Peyer's patch (tissue), 4 donors: Measurements from ENCODE around the gene INA.
"Not testable (repeated sequence)": the region's sequence is repeated elsewhere in the genome, so short reads cannot be mapped to it uniquely, and the experiment has no call there.

Experiments used
- POLR2A ChIP-seq, 2 donors: fragments of 450-650 bp; IDR thresholded peaks; one replicate each; pipeline ENCODE4 v1.5.1; 2017; ENCODE audit warnings: antibody characterized with exemption in 2 of 2, mild to moderate bottlenecking in 2 of 2, moderate library complexity in 2 of 2
- TF ChIP-seq, protein P1 (sequence below), 6 experiments: fragments of 450-650 bp in 4 of 6; fragments of 200-600 bp in 2 of 6; sonication (generic) in 1 of 6; IDR thresholded peaks; one replicate each; pipeline ENCODE4 v1.5.1; 2017 to 2019; ENCODE audit warnings: antibody characterized with exemption in 6 of 6, mild to moderate bottlenecking in 3 of 6, moderate library complexity in 1 of 6

DNA sequence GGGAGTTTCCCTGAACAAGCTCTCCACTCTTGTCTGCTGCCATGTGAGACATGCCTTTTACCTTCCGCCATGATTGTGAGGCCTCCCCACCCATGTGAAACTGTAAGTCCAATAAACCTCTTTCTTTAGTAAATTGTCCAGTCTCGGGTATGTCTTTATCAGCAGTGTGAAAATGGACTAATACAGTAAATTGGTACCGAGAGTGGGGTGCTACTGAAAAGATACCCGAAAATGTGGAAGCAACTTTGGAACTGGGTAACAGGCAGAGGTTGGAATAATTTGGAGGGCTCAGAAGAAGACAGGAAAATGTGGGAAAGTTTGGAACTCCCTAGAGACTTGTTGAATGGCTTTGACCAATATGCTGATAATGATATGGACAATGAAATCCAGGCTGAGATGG is 18.0 kb upstream of the INA start:
- TF ChIP-seq, protein P1, sequence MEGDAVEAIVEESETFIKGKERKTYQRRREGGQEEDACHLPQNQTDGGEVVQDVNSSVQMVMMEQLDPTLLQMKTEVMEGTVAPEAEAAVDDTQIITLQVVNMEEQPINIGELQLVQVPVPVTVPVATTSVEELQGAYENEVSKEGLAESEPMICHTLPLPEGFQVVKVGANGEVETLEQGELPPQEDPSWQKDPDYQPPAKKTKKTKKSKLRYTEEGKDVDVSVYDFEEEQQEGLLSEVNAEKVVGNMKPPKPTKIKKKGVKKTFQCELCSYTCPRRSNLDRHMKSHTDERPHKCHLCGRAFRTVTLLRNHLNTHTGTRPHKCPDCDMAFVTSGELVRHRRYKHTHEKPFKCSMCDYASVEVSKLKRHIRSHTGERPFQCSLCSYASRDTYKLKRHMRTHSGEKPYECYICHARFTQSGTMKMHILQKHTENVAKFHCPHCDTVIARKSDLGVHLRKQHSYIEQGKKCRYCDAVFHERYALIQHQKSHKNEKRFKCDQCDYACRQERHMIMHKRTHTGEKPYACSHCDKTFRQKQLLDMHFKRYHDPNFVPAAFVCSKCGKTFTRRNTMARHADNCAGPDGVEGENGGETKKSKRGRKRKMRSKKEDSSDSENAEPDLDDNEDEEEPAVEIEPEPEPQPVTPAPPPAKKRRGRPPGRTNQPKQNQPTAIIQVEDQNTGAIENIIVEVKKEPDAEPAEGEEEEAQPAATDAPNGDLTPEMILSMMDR (IDR thresholded peaks at IDR 0.05) = not testable (repeated sequence)
- TF ChIP-seq POLR2A (IDR thresholded peaks at IDR 0.05) = not testable (repeated sequence)
